ENCODE measurements around the gene LRRC32. TPM values are rescaled to one million over a fixed set of nuclear protein-coding genes. Genes with fewer than 3 reads are reported as not detected.

Gene LRRC32
- polyA plus RNA-seq, 1 donor from 2014 or later = not detected

DNA sequence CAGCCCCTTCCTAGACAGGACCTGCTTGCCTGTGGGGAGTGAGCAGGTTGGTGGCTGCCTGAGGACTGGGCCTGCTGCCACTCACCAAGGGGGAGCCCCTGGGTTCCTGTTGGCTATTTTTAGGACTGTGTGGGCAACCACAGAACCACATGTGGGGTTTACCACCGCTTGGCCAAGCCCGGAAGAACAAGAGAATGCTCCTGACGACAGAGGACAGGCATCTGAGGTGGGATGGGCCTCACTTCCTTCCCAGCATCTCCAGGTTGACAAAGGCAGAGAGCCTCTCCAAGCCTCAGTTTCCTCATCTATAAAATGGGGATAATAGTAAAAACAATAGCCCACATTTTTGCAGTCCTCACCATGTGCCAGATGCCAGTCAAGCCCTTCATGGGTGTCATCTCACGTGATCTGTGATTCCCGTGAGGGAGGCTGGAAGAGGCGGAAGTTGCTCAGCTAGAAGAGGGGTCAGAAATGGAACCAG lies 43.6 kb downstream of the LRRC32 start:
- no peaks in the 10 kb centered on the region for H3F3A ChIP-seq (ENCODE audit: insufficient read depth, low read length, poor library complexity, severe bottlenecking)
- no peaks in the 10 kb centered on the region for H3K36me3 ChIP-seq (ENCODE audit: insufficient read depth, low read length)
- no peak overlapping the region for H3K4me2 ChIP-seq (ENCODE audit: low read length)
- no peaks in the 10 kb centered on the region for H3K79me2 ChIP-seq (replicated peaks; ENCODE audit: insufficient read depth, low read length)
- no peak overlapping the region for H3K27ac ChIP-seq (ENCODE audit: low read length)
- H3K27me3 ChIP-seq (ENCODE audit: insufficient read depth, low read depth, low read length) = no peaks in the 10 kb centered on the region
- H3K9me3 ChIP-seq (ENCODE audit: low read length) = no peaks in the 10 kb centered on the region
- no peak overlapping the region for H2AFZ ChIP-seq (ENCODE audit: low read depth, low read length)
- no peaks in the 10 kb centered on the region for H3K9me2 ChIP-seq (ENCODE audit: insufficient read depth, low read length)
- H3K4me3 ChIP-seq (ENCODE audit: low read length) = no peak overlapping the region
- TF ChIP-seq EP300 (conservative IDR thresholded peaks at IDR 0.05; ENCODE audit: poor library complexity, severe bottlenecking) (no peak), TAF1 (IDR thresholded peaks at IDR 0.05; ENCODE audit: low read depth) (no peak), MXI1 (conservative IDR thresholded peaks at IDR 0.05; ENCODE audit: poor library complexity, severe bottlenecking) (no peak), POLR2AphosphoS5 (IDR thresholded peaks at IDR 0.05) (no peak), RAD21 (conservative IDR thresholded peaks at IDR 0.05) (no peak), REST (IDR thresholded peaks at IDR 0.05; ENCODE audit: borderline replicate concordance) (no peak), SMC3 (conservative IDR thresholded peaks at IDR 0.05; ENCODE audit: poor library complexity) (no peak), EZH2 (IDR thresholded peaks at IDR 0.05; ENCODE audit: borderline replicate concordance, insufficient read depth, low read length, poor library complexity, severe bottlenecking) (no peak)
- TF ChIP-seq, protein P1, sequence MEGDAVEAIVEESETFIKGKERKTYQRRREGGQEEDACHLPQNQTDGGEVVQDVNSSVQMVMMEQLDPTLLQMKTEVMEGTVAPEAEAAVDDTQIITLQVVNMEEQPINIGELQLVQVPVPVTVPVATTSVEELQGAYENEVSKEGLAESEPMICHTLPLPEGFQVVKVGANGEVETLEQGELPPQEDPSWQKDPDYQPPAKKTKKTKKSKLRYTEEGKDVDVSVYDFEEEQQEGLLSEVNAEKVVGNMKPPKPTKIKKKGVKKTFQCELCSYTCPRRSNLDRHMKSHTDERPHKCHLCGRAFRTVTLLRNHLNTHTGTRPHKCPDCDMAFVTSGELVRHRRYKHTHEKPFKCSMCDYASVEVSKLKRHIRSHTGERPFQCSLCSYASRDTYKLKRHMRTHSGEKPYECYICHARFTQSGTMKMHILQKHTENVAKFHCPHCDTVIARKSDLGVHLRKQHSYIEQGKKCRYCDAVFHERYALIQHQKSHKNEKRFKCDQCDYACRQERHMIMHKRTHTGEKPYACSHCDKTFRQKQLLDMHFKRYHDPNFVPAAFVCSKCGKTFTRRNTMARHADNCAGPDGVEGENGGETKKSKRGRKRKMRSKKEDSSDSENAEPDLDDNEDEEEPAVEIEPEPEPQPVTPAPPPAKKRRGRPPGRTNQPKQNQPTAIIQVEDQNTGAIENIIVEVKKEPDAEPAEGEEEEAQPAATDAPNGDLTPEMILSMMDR (IDR thresholded peaks at IDR 0.05; ENCODE audit: poor library complexity, severe bottlenecking) = no peak
- no peaks in the 10 kb centered on the region for H4K20me1 ChIP-seq (ENCODE audit: insufficient read depth)
- H3K9ac ChIP-seq (ENCODE audit: low read length) = no peak overlapping the region

- no peaks in the 10 kb centered on the region for H3K27me3 ChIP-seq (ENCODE audit: insufficient read depth, low read depth, low read length)
- no peaks in the 10 kb centered on the region for H4K20me1 ChIP-seq (ENCODE audit: insufficient read depth)
- TF ChIP-seq EZH2 (IDR thresholded peaks at IDR 0.05; ENCODE audit: borderline replicate concordance, insufficient read depth, low read length, poor library complexity, severe bottlenecking) (no peak), MXI1 (conservative IDR thresholded peaks at IDR 0.05; ENCODE audit: poor library complexity, severe bottlenecking) (no peak), RAD21 (conservative IDR thresholded peaks at IDR 0.05) (no peak), TAF1 (IDR thresholded peaks at IDR 0.05; ENCODE audit: low read depth) (no peak), POLR2AphosphoS5 (IDR thresholded peaks at IDR 0.05) (no peak), EP300 (conservative IDR thresholded peaks at IDR 0.05; ENCODE audit: poor library complexity, severe bottlenecking) (no peak), SMC3 (conservative IDR thresholded peaks at IDR 0.05; ENCODE audit: poor library complexity) (no peak), REST (IDR thresholded peaks at IDR 0.05; ENCODE audit: borderline replicate concordance) (no peak)
- TF ChIP-seq, protein P1 (IDR thresholded peaks at IDR 0.05; ENCODE audit: poor library complexity, severe bottlenecking) = no peak
- H3K9ac ChIP-seq (ENCODE audit: low read length) = no peak overlapping the region
- H3K36me3 ChIP-seq (ENCODE audit: insufficient read depth, low read length) = no peaks in the 10 kb centered on the region
- H3K9me3 ChIP-seq (ENCODE audit: low read length) = no peaks in the 10 kb centered on the region
- no peaks in the 10 kb centered on the region for H3K79me2 ChIP-seq (replicated peaks; ENCODE audit: insufficient read depth, low read length)
- H3K9me2 ChIP-seq (ENCODE audit: insufficient read depth, low read length) = no peaks in the 10 kb centered on the region
- H3K27ac ChIP-seq (ENCODE audit: low read length) = no peak overlapping the region
- H3F3A ChIP-seq (ENCODE audit: insufficient read depth, low read length, poor library complexity, severe bottlenecking) = no peaks in the 10 kb centered on the region
- H2AFZ ChIP-seq (ENCODE audit: low read depth, low read length) = no peak overlapping the region
- no peak overlapping the region for H3K4me3 ChIP-seq (ENCODE audit: low read length)
- H3K4me2 ChIP-seq (ENCODE audit: low read length) = no peak overlapping the region
Observed at GRCh38 chr11:76626266-76626665, 44.3 kb downstream of the LRRC32 start.

Data from neural cell (in vitro differentiated cells).